Uterus (tissue), 2 donors: ENCODE results near the gene CELF2.

Source experiments
- POLR2A ChIP-seq, 2 donors: fragments of 450-650 bp; IDR thresholded peaks; one replicate each; pipeline ENCODE4 v1.6.1; 2016; ENCODE audit warnings: antibody characterized with exemption in 2 of 2, mild to moderate bottlenecking in 1 of 2, moderate library complexity in 1 of 2
- TF ChIP-seq, protein P1 (sequence below), 4 experiments: fragments of 200-600 bp in 2 of 4; fragments of 450-650 bp in 2 of 4; sonication (generic) in 2 of 4; IDR thresholded peaks; one replicate each; pipeline ENCODE4 v1.5.1; 2016 to 2019; ENCODE audit warnings: antibody characterized with exemption in 4 of 4, mild to moderate bottlenecking in 2 of 4, moderate library complexity in 1 of 4

DNA sequence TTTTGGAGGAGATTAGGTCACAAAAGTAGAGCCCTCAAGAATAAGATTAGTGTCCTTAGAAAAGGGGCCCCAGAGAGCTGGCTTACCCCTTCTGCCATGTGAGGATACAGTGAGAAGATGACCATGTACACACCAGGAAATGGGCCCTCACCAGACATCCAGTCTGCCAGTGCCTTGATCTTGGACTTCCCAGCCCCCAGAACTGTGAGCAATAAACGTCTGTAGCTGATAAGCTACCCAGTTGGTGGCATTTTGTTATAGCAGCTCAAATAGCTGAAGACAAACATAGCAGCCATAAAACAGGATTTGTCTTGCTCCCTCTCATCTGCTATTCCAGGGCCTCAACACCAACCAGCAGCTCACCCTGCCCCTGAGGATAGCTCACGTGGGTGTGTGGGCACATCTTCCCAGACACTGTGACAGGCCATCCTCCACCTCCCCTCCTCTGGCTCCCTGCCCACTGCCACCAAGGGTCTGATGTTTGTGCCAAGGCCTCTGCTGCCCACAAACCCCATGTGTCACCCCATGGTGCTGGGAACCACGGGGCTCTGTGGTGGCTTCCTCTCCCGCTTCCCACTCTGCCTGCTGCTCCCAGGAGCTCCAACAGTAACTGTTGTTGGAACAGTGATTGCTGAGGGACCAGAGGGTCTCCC is 341.4 kb downstream of the CELF2 start:
- TF ChIP-seq, protein P1, sequence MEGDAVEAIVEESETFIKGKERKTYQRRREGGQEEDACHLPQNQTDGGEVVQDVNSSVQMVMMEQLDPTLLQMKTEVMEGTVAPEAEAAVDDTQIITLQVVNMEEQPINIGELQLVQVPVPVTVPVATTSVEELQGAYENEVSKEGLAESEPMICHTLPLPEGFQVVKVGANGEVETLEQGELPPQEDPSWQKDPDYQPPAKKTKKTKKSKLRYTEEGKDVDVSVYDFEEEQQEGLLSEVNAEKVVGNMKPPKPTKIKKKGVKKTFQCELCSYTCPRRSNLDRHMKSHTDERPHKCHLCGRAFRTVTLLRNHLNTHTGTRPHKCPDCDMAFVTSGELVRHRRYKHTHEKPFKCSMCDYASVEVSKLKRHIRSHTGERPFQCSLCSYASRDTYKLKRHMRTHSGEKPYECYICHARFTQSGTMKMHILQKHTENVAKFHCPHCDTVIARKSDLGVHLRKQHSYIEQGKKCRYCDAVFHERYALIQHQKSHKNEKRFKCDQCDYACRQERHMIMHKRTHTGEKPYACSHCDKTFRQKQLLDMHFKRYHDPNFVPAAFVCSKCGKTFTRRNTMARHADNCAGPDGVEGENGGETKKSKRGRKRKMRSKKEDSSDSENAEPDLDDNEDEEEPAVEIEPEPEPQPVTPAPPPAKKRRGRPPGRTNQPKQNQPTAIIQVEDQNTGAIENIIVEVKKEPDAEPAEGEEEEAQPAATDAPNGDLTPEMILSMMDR (IDR thresholded peaks at IDR 0.05), result no peak
- no peak for TF ChIP-seq POLR2A (IDR thresholded peaks at IDR 0.05)
